Adrenal gland (tissue), 5 donors: ENCODE measurements around the gene HYI.

ENCODE experiments used
- POLR2A ChIP-seq, 2 donors: fragments of 450-650 bp; IDR thresholded peaks; one replicate each; pipeline ENCODE4 v1.6.1; 2017; ENCODE audit warnings: antibody characterized with exemption in 2 of 2, mild to moderate bottlenecking in 2 of 2, moderate library complexity in 1 of 2
- TF ChIP-seq, protein P1 (sequence below), 6 experiments: fragments of 450-650 bp in 4 of 6; fragments of 200-600 bp in 2 of 6; sonication (generic) in 1 of 6; IDR thresholded peaks; 1 replicate in 5 of 6; 2 replicates in 1 of 6; pipeline versions ENCODE4 v1.5.1 to v1.8.0; 2016 to 2021; ENCODE audit warnings: antibody characterized with exemption in 6 of 6, mild to moderate bottlenecking in 2 of 6, moderate library complexity in 1 of 6
- donor health status: DM: no; HTN: no; CAD: no.

GRCh38 chr1:43451157-43451591 lies 2.6 kb downstream of the HYI start:
- TF ChIP-seq, protein P1, sequence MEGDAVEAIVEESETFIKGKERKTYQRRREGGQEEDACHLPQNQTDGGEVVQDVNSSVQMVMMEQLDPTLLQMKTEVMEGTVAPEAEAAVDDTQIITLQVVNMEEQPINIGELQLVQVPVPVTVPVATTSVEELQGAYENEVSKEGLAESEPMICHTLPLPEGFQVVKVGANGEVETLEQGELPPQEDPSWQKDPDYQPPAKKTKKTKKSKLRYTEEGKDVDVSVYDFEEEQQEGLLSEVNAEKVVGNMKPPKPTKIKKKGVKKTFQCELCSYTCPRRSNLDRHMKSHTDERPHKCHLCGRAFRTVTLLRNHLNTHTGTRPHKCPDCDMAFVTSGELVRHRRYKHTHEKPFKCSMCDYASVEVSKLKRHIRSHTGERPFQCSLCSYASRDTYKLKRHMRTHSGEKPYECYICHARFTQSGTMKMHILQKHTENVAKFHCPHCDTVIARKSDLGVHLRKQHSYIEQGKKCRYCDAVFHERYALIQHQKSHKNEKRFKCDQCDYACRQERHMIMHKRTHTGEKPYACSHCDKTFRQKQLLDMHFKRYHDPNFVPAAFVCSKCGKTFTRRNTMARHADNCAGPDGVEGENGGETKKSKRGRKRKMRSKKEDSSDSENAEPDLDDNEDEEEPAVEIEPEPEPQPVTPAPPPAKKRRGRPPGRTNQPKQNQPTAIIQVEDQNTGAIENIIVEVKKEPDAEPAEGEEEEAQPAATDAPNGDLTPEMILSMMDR (IDR thresholded peaks at IDR 0.05) = no peak
- no peak for TF ChIP-seq POLR2A (IDR thresholded peaks at IDR 0.05)
